Neural cell (in vitro differentiated cells): ENCODE data around the gene PCED1A. TPM values are rescaled to one million over a fixed set of nuclear protein-coding genes. Genes with fewer than 3 reads are reported as not detected.

Source experiments
- H2AFZ ChIP-seq: fragments of 200-600, 300-800 bp; sonication (generic), shearing (Covaris generic); 2 replicates; pipeline ENCODE4 v1.6.0; 2014; ENCODE audit warnings: low read depth, mild to moderate bottlenecking, antibody characterized with exemption, low read length, moderate library complexity
- H3F3A ChIP-seq: fragments of 200-600 bp; shearing (Covaris generic); 2 replicates; pipeline ENCODE4 v1.6.1; 2016; ENCODE audit warnings: mild to moderate bottlenecking, moderate library complexity, mixed read lengths, antibody characterized with exemption, low read length; ENCODE audit not compliant: insufficient read depth, poor library complexity, severe bottlenecking
- H3K27ac ChIP-seq: fragments of 200-600, 300-800 bp; sonication (generic), shearing (Covaris generic); 2 replicates; pipeline ENCODE4 v1.5.1; 2014; ENCODE audit warnings: mild to moderate bottlenecking, low read length, moderate library complexity
- H3K27me3 ChIP-seq: fragments of 300-800, 200-600 bp; sonication (generic), shearing (Covaris generic); 2 replicates; pipeline ENCODE4 v1.6.0; 2014; ENCODE audit warnings: mild to moderate bottlenecking, low read depth, low read length, moderate library complexity; ENCODE audit not compliant: insufficient read depth
- H3K36me3 ChIP-seq: fragments of 300-800, 200-600 bp; sonication (generic), shearing (Covaris generic); 2 replicates; pipeline ENCODE4 v1.5.1; 2014; ENCODE audit warnings: mild to moderate bottlenecking, antibody characterized with exemption, low read length, moderate library complexity; ENCODE audit not compliant: insufficient read depth
- H3K4me2 ChIP-seq: fragments of 300-800, 200-600 bp; sonication (generic), shearing (Covaris generic); 2 replicates; pipeline ENCODE4 v1.6.0; 2014; ENCODE audit warnings: mild to moderate bottlenecking, low read length
- H3K4me3 ChIP-seq: fragments of 300-800, 200-600 bp; sonication (generic), shearing (Covaris generic); 2 replicates; pipeline ENCODE4 v1.5.1; 2014; ENCODE audit warnings: mild to moderate bottlenecking, low read length, moderate library complexity
- H3K79me2 ChIP-seq: fragments of 200-600 bp; shearing (Covaris generic); replicated peaks from 2 replicates; pipeline ENCODE4 v1.6.0; 2014; ENCODE audit warnings: mild to moderate bottlenecking, low read length, moderate library complexity; ENCODE audit not compliant: insufficient read depth
- H3K9ac ChIP-seq: fragments of 300-800, 200-600 bp; sonication (generic), shearing (Covaris generic); 2 replicates; pipeline ENCODE4 v1.6.1; 2016; ENCODE audit warnings: mild to moderate bottlenecking, low read length, mixed read lengths
- H3K9me2 ChIP-seq: fragments of 200-600 bp; shearing (Covaris generic); 2 replicates; pipeline ENCODE4 v1.6.1; 2016; ENCODE audit warnings: mild to moderate bottlenecking, low read length, mixed read lengths; ENCODE audit not compliant: insufficient read depth
- H3K9me3 ChIP-seq: fragments of 200-600, 300-800 bp; sonication (generic), shearing (Covaris generic); 2 replicates; pipeline ENCODE4 v1.6.1; 2016; ENCODE audit warnings: mild to moderate bottlenecking, mixed run types, low read length, moderate library complexity, mixed read lengths
- H4K20me1 ChIP-seq: fragments of 200-600 bp; shearing (Covaris generic); 2 replicates; pipeline ENCODE4 v1.6.1; 2016; ENCODE audit warnings: mild to moderate bottlenecking, mixed run types; ENCODE audit not compliant: insufficient read depth
- EP300 ChIP-seq: fragments of 450-650 bp; conservative IDR thresholded peaks from 2 replicates; pipeline ENCODE4 v1.6.1; 2014; ENCODE audit warnings: antibody characterized with exemption, mild to moderate bottlenecking, moderate library complexity; ENCODE audit not compliant: poor library complexity, severe bottlenecking
- EZH2 ChIP-seq: fragments of 200-600, 300-800 bp; shearing (Covaris generic), sonication (generic); IDR thresholded peaks from 2 replicates; pipeline ENCODE4 v1.6.1; 2014; ENCODE audit warnings: antibody characterized with exemption, low read length, borderline replicate concordance, mild to moderate bottlenecking; ENCODE audit not compliant: insufficient read depth, poor library complexity, severe bottlenecking
- MXI1 ChIP-seq: fragments of 450-650 bp; conservative IDR thresholded peaks from 2 replicates; pipeline ENCODE4 v1.6.1; 2014; ENCODE audit warnings: antibody characterized with exemption, mild to moderate bottlenecking; ENCODE audit not compliant: poor library complexity, severe bottlenecking
- POLR2AphosphoS5 ChIP-seq: IDR thresholded peaks from 2 replicates; pipeline ENCODE4 v1.6.1; 2012
- RAD21 ChIP-seq: fragments of 450-650 bp; conservative IDR thresholded peaks from 2 replicates; pipeline ENCODE4 v1.6.1; 2014; ENCODE audit warnings: antibody characterized with exemption, mild to moderate bottlenecking, moderate library complexity
- SMC3 ChIP-seq: fragments of 450-650 bp; conservative IDR thresholded peaks from 2 replicates; pipeline ENCODE4 v1.6.1; 2014; ENCODE audit warnings: antibody characterized with exemption, mild to moderate bottlenecking, moderate library complexity; ENCODE audit not compliant: poor library complexity
- TAF1 ChIP-seq: IDR thresholded peaks from 2 replicates; pipeline ENCODE4 v1.6.1; 2012; ENCODE audit warnings: low read depth
- polyA plus RNA-seq: library from polyadenylated mRNA; depleted of rRNA; stranded (reverse); fragments of >200 nt; gene quantifications from 2 replicates; pipeline ENCODE4 v1.2.3, GENCODE V29; 2014
- TF ChIP-seq, protein P1 (sequence below): fragments of 450-650 bp; IDR thresholded peaks from 2 replicates; pipeline ENCODE4 v1.5.1; 2014; ENCODE audit warnings: antibody characterized with exemption, mild to moderate bottlenecking, moderate library complexity; ENCODE audit not compliant: poor library complexity, severe bottlenecking
- TF ChIP-seq, protein P2 (sequence below): IDR thresholded peaks from 2 replicates; pipeline ENCODE4 v1.6.1; 2012; ENCODE audit warnings: borderline replicate concordance

The PCED1A gene
- polyA plus RNA-seq, 1 donor from 2014 or later, result 132 TPM

- H3K4me2 ChIP-seq, result no peak overlapping the region
- H3K9me3 ChIP-seq, result no peaks in the 10 kb centered on the region
- H3K36me3 ChIP-seq, result no peaks in the 10 kb centered on the region
- no peaks in the 10 kb centered on the region for H3F3A ChIP-seq
- no peaks in the 10 kb centered on the region for H3K79me2 ChIP-seq
- H3K27me3 ChIP-seq, result peaks cover 40% of the 10 kb centered on the region
- TF ChIP-seq RAD21 (no peak), EP300 (no peak), POLR2AphosphoS5 (no peak), TAF1 (no peak), EZH2 (no peak), MXI1 (no peak), SMC3 (no peak)
- TF ChIP-seq, protein P1, sequence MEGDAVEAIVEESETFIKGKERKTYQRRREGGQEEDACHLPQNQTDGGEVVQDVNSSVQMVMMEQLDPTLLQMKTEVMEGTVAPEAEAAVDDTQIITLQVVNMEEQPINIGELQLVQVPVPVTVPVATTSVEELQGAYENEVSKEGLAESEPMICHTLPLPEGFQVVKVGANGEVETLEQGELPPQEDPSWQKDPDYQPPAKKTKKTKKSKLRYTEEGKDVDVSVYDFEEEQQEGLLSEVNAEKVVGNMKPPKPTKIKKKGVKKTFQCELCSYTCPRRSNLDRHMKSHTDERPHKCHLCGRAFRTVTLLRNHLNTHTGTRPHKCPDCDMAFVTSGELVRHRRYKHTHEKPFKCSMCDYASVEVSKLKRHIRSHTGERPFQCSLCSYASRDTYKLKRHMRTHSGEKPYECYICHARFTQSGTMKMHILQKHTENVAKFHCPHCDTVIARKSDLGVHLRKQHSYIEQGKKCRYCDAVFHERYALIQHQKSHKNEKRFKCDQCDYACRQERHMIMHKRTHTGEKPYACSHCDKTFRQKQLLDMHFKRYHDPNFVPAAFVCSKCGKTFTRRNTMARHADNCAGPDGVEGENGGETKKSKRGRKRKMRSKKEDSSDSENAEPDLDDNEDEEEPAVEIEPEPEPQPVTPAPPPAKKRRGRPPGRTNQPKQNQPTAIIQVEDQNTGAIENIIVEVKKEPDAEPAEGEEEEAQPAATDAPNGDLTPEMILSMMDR, result no peak
- TF ChIP-seq, protein P2, sequence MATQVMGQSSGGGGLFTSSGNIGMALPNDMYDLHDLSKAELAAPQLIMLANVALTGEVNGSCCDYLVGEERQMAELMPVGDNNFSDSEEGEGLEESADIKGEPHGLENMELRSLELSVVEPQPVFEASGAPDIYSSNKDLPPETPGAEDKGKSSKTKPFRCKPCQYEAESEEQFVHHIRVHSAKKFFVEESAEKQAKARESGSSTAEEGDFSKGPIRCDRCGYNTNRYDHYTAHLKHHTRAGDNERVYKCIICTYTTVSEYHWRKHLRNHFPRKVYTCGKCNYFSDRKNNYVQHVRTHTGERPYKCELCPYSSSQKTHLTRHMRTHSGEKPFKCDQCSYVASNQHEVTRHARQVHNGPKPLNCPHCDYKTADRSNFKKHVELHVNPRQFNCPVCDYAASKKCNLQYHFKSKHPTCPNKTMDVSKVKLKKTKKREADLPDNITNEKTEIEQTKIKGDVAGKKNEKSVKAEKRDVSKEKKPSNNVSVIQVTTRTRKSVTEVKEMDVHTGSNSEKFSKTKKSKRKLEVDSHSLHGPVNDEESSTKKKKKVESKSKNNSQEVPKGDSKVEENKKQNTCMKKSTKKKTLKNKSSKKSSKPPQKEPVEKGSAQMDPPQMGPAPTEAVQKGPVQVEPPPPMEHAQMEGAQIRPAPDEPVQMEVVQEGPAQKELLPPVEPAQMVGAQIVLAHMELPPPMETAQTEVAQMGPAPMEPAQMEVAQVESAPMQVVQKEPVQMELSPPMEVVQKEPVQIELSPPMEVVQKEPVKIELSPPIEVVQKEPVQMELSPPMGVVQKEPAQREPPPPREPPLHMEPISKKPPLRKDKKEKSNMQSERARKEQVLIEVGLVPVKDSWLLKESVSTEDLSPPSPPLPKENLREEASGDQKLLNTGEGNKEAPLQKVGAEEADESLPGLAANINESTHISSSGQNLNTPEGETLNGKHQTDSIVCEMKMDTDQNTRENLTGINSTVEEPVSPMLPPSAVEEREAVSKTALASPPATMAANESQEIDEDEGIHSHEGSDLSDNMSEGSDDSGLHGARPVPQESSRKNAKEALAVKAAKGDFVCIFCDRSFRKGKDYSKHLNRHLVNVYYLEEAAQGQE, result no peak
- H3K27ac ChIP-seq, result no peak overlapping the region
- H3K4me3 ChIP-seq, result peak overlapping the region; percentile 75
- H3K9me2 ChIP-seq, result no peaks in the 10 kb centered on the region
- no peak overlapping the region for H2AFZ ChIP-seq
- H3K9ac ChIP-seq, result peak overlapping the region; percentile 63
- H4K20me1 ChIP-seq, result no peaks in the 10 kb centered on the region
Observed at GRCh38 chr20:2798814-2799213, 41.6 kb downstream of the PCED1A start.

DNA sequence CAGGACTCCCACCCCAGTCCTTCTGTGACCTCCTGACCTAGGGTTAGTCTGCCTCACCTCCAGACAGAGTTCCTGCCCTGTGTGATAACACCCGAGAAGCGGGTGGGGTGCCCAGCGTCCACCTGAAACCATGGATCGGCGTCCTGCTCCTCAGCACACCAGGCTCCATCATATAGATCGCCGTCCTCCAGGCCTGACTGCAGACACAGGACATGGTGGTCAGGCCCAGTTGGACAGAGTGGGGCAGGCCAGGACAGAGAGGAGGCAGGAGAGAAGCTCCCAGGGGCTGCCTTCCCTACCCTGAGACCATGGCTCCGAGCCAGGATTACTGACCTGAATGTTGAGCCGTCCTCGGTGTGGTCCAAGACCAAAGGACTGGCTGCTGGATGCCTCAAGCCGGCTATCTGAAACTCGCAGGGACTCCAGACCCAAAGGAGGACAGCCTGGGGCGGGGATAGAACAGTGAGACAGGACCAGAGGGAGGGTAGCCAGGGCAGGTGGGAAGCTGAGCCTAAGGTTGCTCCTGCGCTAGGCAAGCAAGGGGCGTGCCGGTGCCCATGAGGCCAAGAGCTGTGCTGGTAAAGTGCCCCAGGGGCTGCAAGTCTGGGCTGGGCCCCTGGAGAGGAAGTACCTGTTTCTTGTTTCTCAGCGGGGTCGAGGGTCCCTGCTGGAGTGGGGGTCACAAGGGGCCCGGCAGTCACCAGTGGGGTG lies 42.2 kb downstream of the PCED1A start:
- Histone ChIP-seq H3K27me3 (peaks cover 36% of the 10 kb centered on the region), H3K9me3 (no peaks in the 10 kb centered on the region), H3K36me3 (no peaks in the 10 kb centered on the region), H3K9ac (no peak overlapping the region), H3K27ac (no peak overlapping the region), H3F3A (no peaks in the 10 kb centered on the region), H4K20me1 (no peaks in the 10 kb centered on the region), H2AFZ (no peak overlapping the region), H3K4me3 (no peak overlapping the region), H3K9me2 (no peaks in the 10 kb centered on the region), H3K4me2 (no peak overlapping the region), H3K79me2 (no peaks in the 10 kb centered on the region)
- TF ChIP-seq POLR2AphosphoS5 (no peak), RAD21 (no peak), MXI1 (no peak), EP300 (no peak), EZH2 (no peak)
- TF ChIP-seq, protein P1, result no peak
